ENCODE results near the gene CTNNA1.

Gene CTNNA1

GRCh38 chr5:138890644-138891043 lies 137.4 kb downstream of the CTNNA1 start:
- H3K36me3 ChIP-seq (ENCODE audit: control insufficient read depth, low read length): peaks cover 3% of the 10 kb centered on the region; the same call in 1 of the 2 replicates
- no peaks in the 10 kb centered on the region for H3F3A ChIP-seq (ENCODE audit: control insufficient read depth, insufficient read depth)
- H3K27me3 ChIP-seq (ENCODE audit: control insufficient read depth, low read length): no peaks in the 10 kb centered on the region
- H3K4me3 ChIP-seq (ENCODE audit: low read length): no peak overlapping the region
- H3K4me1 ChIP-seq (ENCODE audit: control insufficient read depth, low read length): no peaks in the 10 kb centered on the region
- no peaks in the 10 kb centered on the region for H3K9me3 ChIP-seq (ENCODE audit: control insufficient read depth, insufficient read depth, low read length)
- H4K20me1 ChIP-seq (ENCODE audit: control insufficient read depth, insufficient read depth, low read depth, low read length): no peaks in the 10 kb centered on the region
- H3K4me2 ChIP-seq (ENCODE audit: low read length): no peak overlapping the region
- no peaks in the 10 kb centered on the region for H3K9me2 ChIP-seq (replicated peaks; ENCODE audit: control insufficient read depth, low read length)
- no peak overlapping the region for H3K27ac ChIP-seq (ENCODE audit: low read depth, low read length)
- H3K79me2 ChIP-seq (ENCODE audit: control insufficient read depth, low read length): no peaks in the 10 kb centered on the region
- TF ChIP-seq, protein P1, sequence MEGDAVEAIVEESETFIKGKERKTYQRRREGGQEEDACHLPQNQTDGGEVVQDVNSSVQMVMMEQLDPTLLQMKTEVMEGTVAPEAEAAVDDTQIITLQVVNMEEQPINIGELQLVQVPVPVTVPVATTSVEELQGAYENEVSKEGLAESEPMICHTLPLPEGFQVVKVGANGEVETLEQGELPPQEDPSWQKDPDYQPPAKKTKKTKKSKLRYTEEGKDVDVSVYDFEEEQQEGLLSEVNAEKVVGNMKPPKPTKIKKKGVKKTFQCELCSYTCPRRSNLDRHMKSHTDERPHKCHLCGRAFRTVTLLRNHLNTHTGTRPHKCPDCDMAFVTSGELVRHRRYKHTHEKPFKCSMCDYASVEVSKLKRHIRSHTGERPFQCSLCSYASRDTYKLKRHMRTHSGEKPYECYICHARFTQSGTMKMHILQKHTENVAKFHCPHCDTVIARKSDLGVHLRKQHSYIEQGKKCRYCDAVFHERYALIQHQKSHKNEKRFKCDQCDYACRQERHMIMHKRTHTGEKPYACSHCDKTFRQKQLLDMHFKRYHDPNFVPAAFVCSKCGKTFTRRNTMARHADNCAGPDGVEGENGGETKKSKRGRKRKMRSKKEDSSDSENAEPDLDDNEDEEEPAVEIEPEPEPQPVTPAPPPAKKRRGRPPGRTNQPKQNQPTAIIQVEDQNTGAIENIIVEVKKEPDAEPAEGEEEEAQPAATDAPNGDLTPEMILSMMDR (IDR thresholded peaks at IDR 0.05; ENCODE audit: low read depth, low read length, poor library complexity, severe bottlenecking): no peak
- no peak for TF ChIP-seq EZH2phosphoT487 (IDR thresholded peaks at IDR 0.05; ENCODE audit: borderline replicate concordance, low read length)

DNA sequence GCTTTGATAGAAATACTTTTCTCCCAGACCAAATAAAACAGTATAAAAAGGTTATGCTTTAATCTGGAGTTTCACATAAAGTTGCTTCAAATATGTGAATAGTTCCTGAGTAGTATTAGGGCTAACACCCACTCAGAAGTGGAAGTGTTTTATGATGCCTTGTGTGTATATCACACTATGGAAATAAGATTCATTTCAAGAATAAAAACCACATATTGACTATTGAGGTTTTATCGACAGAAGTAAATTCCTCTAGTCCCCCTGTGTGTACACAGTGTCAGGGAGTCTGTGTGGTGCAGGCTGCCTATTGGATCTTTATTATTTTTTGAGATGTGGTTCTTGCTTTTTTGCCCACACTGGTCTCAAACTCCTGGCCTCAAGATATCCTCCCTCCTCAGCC lies 142.7 kb downstream of the CTNNA1 start:
- TF ChIP-seq EZH2phosphoT487 (IDR thresholded peaks at IDR 0.05; ENCODE audit: borderline replicate concordance, low read length): no peak
- TF ChIP-seq, protein P1 (IDR thresholded peaks at IDR 0.05; ENCODE audit: low read depth, low read length, poor library complexity, severe bottlenecking): no peak

DNA sequence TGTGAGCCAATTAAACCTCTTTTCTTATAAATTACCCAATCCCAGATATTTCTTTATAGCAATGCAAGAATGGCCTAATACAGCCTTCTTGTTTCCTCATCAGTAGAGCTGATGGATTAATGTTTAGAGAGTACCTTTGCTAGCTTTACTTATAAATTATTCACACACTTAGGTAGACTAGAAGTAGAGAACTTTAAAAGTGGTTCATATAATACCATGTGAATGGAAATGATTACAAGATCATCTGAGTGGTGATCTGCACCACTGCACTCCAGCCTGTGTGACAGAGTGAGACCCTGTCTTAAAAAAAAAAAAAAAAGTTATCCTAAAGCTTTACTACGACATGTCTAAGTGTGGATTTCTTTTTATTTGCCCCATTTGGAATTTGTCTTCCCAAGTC lies 145.1 kb downstream of the CTNNA1 start:
- H3K4me1 ChIP-seq (ENCODE audit: control insufficient read depth, low read length): no peaks in the 10 kb centered on the region
- no peak overlapping the region for H3K4me2 ChIP-seq (ENCODE audit: low read length)
- H3K4me3 ChIP-seq (ENCODE audit: low read length): no peak overlapping the region
- H4K20me1 ChIP-seq (ENCODE audit: control insufficient read depth, insufficient read depth, low read depth, low read length): no peaks in the 10 kb centered on the region
- TF ChIP-seq, protein P1 (IDR thresholded peaks at IDR 0.05; ENCODE audit: low read depth, low read length, poor library complexity, severe bottlenecking): no peak
- TF ChIP-seq EZH2phosphoT487 (IDR thresholded peaks at IDR 0.05; ENCODE audit: borderline replicate concordance, low read length): no peak
- H3K27me3 ChIP-seq (ENCODE audit: control insufficient read depth, low read length): no peaks in the 10 kb centered on the region
- H3F3A ChIP-seq (ENCODE audit: control insufficient read depth, insufficient read depth): no peaks in the 10 kb centered on the region
- H3K27ac ChIP-seq (ENCODE audit: low read depth, low read length): no peak overlapping the region
- H3K9me2 ChIP-seq (replicated peaks; ENCODE audit: control insufficient read depth, low read length): no peaks in the 10 kb centered on the region
- no peaks in the 10 kb centered on the region for H3K9me3 ChIP-seq (ENCODE audit: control insufficient read depth, insufficient read depth, low read length)
- no peaks in the 10 kb centered on the region for H3K79me2 ChIP-seq (ENCODE audit: control insufficient read depth, low read length)
- no peaks in the 10 kb centered on the region for H3K36me3 ChIP-seq (ENCODE audit: control insufficient read depth, low read length)

More for the DNA sequence above, 142.7 kb downstream of the CTNNA1 start:
- H3K4me2 ChIP-seq (ENCODE audit: low read length): no peak overlapping the region
- 0 out of 2 replicates have a peak, but pooled peaks cover 1% of the 10 kb centered on the region for H3K36me3 ChIP-seq (ENCODE audit: control insufficient read depth, low read length)
- H3K9me3 ChIP-seq (ENCODE audit: control insufficient read depth, insufficient read depth, low read length): no peaks in the 10 kb centered on the region
- H3K9me2 ChIP-seq (replicated peaks; ENCODE audit: control insufficient read depth, low read length): no peaks in the 10 kb centered on the region
- H3K4me3 ChIP-seq (ENCODE audit: low read length): no peak overlapping the region
- H3K4me1 ChIP-seq (ENCODE audit: control insufficient read depth, low read length): no peaks in the 10 kb centered on the region
- H3K27ac ChIP-seq (ENCODE audit: low read depth, low read length): no peak overlapping the region
- H3F3A ChIP-seq (ENCODE audit: control insufficient read depth, insufficient read depth): no peaks in the 10 kb centered on the region
- no peaks in the 10 kb centered on the region for H4K20me1 ChIP-seq (ENCODE audit: control insufficient read depth, insufficient read depth, low read depth, low read length)
- H3K27me3 ChIP-seq (ENCODE audit: control insufficient read depth, low read length): no peaks in the 10 kb centered on the region
- no peaks in the 10 kb centered on the region for H3K79me2 ChIP-seq (ENCODE audit: control insufficient read depth, low read length)
